GM10266 (cell line): Measurements from ENCODE around the gene RETREG2.

Experiments
- DNase-seq: peaks from one replicate; pipeline ENCODE4 v3.0.0; 2012; ENCODE audit errors: extremely low spot score
- TF ChIP-seq, protein P1 (sequence below): IDR thresholded peaks from 2 replicates; pipeline ENCODE4 v1.5.1; 2012; ENCODE audit warnings: mild to moderate bottlenecking, low read depth; ENCODE audit not compliant: control insufficient read depth, insufficient read depth; ENCODE audit errors: missing control alignments

Gene RETREG2

DNA sequence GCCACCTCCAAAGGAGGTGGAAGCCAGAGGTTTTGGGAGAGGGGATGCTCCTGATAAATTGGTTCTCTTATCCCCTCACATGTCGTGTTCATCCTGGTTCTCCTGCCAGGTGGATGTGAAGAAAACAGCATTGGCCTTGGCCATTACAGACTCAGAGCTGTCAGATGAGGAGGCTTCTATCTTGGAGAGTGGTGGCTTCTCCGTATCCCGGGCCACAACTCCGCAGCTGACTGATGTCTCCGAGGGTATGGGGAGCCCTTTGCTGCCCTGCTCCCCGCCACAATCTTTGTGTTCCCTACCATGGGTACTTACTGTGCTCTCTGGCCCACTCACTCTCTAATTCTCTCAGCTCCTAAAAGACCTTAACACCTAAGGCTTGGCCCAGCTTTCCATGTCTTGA is 3.5 kb downstream of the RETREG2 start:
- TF ChIP-seq, protein P1, sequence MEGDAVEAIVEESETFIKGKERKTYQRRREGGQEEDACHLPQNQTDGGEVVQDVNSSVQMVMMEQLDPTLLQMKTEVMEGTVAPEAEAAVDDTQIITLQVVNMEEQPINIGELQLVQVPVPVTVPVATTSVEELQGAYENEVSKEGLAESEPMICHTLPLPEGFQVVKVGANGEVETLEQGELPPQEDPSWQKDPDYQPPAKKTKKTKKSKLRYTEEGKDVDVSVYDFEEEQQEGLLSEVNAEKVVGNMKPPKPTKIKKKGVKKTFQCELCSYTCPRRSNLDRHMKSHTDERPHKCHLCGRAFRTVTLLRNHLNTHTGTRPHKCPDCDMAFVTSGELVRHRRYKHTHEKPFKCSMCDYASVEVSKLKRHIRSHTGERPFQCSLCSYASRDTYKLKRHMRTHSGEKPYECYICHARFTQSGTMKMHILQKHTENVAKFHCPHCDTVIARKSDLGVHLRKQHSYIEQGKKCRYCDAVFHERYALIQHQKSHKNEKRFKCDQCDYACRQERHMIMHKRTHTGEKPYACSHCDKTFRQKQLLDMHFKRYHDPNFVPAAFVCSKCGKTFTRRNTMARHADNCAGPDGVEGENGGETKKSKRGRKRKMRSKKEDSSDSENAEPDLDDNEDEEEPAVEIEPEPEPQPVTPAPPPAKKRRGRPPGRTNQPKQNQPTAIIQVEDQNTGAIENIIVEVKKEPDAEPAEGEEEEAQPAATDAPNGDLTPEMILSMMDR = no peak
- no peak for DNase-seq

DNA sequence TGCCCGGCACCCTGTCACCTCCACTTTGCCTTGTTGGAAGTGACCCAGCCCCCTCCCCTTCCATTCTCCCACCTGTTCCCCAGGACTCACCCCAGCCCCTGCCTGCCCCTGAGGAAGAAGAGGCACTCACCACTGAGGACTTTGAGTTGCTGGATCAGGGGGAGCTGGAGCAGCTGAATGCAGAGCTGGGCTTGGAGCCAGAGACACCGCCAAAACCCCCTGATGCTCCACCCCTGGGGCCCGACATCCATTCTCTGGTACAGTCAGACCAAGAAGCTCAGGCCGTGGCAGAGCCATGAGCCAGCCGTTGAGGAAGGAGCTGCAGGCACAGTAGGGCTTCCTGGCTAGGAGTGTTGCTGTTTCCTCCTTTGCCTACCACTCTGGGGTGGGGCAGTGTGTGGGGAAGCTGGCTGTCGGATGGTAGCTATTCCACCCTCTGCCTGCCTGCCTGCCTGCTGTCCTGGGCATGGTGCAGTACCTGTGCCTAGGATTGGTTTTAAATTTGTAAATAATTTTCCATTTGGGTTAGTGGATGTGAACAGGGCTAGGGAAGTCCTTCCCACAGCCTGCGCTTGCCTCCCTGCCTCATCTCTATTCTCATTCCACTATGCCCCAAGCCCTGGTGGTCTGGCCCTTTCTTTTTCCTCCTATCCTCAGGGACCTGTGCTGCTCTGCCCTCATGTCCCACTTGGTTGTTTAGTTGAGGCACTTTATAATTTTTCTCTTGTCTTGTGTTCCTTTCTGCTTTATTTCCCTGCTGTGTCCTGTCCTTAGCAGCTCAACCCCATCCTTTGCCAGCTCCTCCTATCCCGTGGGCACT is 4.5 kb downstream of the RETREG2 start:
- DNase-seq = no peak
- TF ChIP-seq, protein P1 = no peak

DNA sequence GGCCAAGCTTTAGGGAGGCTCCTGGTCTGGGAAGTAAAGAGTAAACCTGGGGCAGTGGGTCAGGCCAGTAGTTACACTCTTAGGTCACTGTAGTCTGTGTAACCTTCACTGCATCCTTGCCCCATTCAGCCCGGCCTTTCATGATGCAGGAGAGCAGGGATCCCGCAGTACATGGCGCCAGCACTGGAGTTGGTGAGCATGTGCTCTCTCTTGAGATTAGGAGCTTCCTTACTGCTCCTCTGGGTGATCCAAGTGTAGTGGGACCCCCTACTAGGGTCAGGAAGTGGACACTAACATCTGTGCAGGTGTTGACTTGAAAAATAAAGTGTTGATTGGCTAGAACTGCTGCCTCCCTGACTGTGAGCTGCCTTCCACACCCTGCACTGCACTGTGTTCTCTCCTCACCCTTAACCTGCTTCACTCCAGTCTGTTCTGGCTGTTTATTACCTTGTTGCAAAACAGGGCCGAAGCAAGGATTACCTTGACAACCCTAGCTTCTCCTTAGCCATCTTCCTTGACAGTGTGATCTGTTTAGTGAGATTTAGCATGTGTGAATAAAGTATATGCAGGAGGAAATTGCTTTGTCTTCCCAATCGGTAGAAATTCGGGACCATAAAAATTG is 5.2 kb downstream of the RETREG2 start:
- TF ChIP-seq, protein P1 = no peak

DNA sequence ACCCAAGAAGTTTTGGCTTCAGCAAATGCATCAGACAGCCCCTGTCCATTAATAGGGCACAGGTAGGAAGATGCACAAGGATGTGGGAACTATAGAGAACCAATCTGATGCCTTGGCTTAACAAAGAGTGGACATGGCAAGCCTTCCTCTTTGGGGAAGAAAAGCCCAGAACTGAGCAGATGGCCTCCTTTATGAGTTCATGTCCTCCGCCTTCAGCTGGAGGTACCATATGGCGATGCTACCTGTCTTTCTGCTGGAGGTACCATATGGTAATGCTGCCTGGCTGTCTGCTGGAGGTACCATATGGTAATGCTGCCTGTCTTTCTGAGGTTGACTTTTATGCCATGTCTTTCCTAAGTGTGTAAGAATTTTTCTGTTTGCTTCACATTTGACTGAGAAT is 6.0 kb downstream of the RETREG2 start:
- TF ChIP-seq, protein P1 = no peak
- no peak for DNase-seq

More for the DNA sequence above, 5.2 kb downstream of the RETREG2 start:
- DNase-seq = no peak

DNA sequence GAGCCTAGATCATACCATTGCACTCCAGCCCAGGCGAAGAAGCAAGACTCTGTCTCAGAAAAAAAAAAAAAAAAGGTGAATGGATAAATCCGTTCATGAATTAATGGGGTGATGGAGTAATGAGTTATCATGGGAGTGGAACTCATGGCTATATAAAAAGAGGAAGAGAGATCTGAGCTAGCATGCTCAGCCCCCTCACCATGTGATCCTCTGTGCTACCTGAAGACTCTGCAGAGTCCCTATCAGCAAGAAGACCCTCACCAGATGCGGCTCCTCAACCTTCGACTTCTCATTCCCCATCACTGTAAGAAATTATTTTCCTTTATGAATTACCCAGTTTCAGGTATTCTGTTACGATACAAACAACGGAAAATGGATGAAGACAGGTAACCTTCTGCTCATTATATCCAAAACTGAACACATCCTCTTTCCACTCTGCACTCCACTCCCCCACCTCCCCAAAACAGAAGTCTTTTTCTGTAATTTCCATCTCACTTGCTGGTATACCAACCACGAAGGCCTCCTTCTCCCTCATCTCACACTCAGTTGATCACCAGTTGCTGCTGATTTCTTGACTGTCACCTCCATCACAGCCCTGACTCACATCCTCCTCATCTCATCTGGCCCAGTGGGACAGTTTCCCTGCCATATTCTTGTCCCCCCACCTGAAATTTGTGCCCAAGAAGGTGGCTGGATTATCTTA is 8.8 kb downstream of the RETREG2 start:
- no peak for DNase-seq
- TF ChIP-seq, protein P1 = no peak

DNA sequence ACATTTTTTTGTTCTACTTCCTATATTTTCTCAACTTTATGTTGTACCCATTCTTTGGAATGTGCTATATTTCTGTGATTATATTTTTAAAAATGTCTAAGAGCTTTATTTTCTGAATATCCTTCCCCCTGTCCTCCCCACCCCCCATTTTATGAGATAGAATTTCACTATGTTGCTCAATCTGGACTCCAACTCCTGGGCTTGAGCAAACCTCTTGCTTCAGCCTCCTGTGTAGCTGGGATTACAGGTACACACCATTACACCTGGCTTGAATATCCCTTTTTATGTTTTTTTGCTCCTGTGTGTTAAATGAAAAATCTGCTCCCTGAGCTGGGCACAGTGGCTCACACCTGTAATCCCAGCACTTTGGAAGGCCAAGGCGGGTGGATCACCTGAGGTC is 19.3 kb downstream of the RETREG2 start:
- no peak for DNase-seq
- TF ChIP-seq, protein P1 = no peak
